NB4 (cell line): Measurements from ENCODE around the gene PTGER2.

Source experiments
- DNase-seq: peaks from one replicate; pipeline ENCODE4 v3.0.0; 2010; ENCODE audit warnings: low read depth
- H3K4me3 ChIP-seq: one replicate; pipeline ENCODE4 v1.5.1; 2011; ENCODE audit warnings: mild to moderate bottlenecking, low read depth, low read length, moderate library complexity
- CTCF ChIP-seq: IDR thresholded peaks from one replicate; pipeline ENCODE4 v1.5.1; 2012; ENCODE audit warnings: low read depth, low read length
- MAX ChIP-seq: IDR thresholded peaks from 2 replicates; pipeline ENCODE4 v1.6.1; 2011; ENCODE audit warnings: low read depth, low read length
- MYC ChIP-seq: IDR thresholded peaks from 2 replicates; pipeline ENCODE4 v1.6.1; 2011; ENCODE audit warnings: low read depth, low read length
- POLR2A ChIP-seq: IDR thresholded peaks from 2 replicates; pipeline ENCODE4 v1.6.1; 2011; ENCODE audit warnings: mild to moderate bottlenecking; ENCODE audit not compliant: insufficient read length; ENCODE audit errors: extremely low read depth

Gene PTGER2

GRCh38 chr14:52352061-52352491, 38.0 kb downstream of the PTGER2 start:
- no peak for DNase-seq
- no peak for TF ChIP-seq CTCF
- no peak for TF ChIP-seq MAX
- no peak for TF ChIP-seq MYC
- no peak for TF ChIP-seq POLR2A
- H3K4me3 ChIP-seq, result no peak overlapping the region

GRCh38 chr14:52352569-52352968, 38.5 kb downstream of the PTGER2 start:
- TF ChIP-seq MYC (no peak), CTCF (no peak), POLR2A (no peak), MAX (no peak)
- DNase-seq, result no peak
- no peak overlapping the region for H3K4me3 ChIP-seq

- DNase-seq, result no peak
- H3K4me3 ChIP-seq, result no peak overlapping the region
- TF ChIP-seq CTCF (no peak), POLR2A (no peak), MAX (no peak), MYC (no peak)
These were observed 40.1 kb downstream of the PTGER2 start for GRCh38 chr14:52354242-52354641.

GRCh38 chr14:52355016-52355431, 40.9 kb downstream of the PTGER2 start:
- peak; percentile 22 for DNase-seq
- no peak overlapping the region for H3K4me3 ChIP-seq
- TF ChIP-seq POLR2A (no peak), MYC (no peak), MAX (no peak), CTCF (no peak)

GRCh38 chr14:52355526-52355925, 41.4 kb downstream of the PTGER2 start:
- no peak for DNase-seq
- H3K4me3 ChIP-seq, result no peak overlapping the region
- TF ChIP-seq CTCF (no peak), MAX (no peak), MYC (no peak), POLR2A (no peak)

- no peak for DNase-seq
- H3K4me3 ChIP-seq, result no peak overlapping the region
- TF ChIP-seq POLR2A (no peak), MYC (no peak), MAX (no peak), CTCF (no peak)
These were observed 41.9 kb downstream of the PTGER2 start for GRCh38 chr14:52356025-52356424.
